Measurements from ENCODE around the gene KIF21B.

The KIF21B gene

DNA sequence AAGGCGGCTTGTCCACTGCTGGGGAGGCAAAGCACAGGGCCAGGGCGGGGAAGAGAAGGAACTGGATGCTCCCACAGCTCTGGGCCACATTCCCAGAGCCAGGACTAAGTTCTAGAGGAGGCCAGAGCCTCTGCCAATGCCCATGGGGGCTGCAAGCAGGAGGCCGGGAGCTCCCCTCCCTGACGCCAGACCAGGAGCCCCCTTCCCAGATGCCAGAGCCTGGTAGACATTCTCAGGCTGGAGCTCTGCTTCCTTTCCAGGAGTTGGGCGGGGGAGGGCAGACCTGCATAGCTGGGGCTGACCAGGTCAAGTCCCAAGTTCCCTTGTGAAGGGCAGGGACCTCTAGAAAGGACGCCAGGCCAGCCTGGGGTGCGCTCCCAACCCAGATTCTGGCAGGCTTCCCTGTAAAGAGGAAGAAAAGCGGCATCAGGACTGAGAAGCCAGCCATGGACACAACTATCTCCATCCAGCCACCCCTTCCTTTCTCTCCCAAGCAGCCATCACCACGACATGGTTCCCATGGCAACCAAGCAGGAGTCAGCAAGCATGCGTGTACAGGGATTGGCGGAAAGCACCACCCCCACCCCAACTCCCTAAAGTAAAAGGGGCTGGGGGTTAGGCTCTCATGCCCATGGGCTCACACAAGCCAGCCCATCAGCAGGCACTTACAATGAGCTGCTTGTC is 13.4 kb downstream of the KIF21B start:
- Histone ChIP-seq H3K27me3 (ENCODE audit: insufficient read depth, low read length) (peaks cover 30% of the 10 kb centered on the region), H3K36me3 (ENCODE audit: insufficient read depth, low read length) (no peaks in the 10 kb centered on the region), H2AFZ (ENCODE audit: low read length, unreplicated experiment) (no peak overlapping the region), H3K79me2 (ENCODE audit: control insufficient read depth, insufficient read depth, low read length, unreplicated experiment) (no peaks in the 10 kb centered on the region), H3K4me3 (ENCODE audit: low read depth, low read length) (no peak overlapping the region), H3K27ac (ENCODE audit: low read depth, low read length) (no peak overlapping the region), H3K4me1 (ENCODE audit: control insufficient read depth, insufficient read depth, low read length, unreplicated experiment) (no peaks in the 10 kb centered on the region)

DNA sequence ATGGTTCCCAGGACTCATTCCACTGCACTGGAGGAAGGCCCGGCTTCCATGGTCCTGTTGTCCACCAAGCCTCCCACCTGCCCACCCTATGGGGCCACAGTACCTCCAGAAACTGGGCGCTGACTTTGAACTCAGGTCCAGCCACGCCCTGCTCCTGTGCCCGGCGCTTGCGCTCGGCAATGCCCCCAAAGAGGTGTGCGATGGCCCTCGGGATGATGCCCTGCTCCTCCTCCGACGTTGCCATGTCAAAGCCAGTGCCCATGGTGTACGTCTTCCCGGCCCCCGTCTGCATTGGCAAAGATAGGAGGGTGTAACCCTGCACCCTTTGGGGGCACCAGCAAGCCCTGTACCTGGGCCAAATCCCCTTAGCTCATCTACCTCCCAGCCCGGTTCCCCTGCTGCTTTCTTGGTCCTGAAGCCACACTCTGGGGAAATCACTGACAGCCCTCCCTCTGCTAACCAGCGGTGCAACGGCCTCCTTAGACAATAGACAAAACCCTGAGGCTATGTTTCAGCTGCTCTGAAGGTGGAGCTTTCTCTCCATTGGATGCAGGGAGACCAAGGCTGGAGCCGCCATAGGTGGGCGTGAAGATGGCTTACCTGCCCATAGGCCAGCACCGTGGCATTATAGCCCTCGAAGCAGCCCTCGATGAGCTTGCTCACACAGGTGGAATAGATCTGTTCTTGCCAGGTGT is 14.7 kb downstream of the KIF21B start:
- no peaks in the 10 kb centered on the region for H3K36me3 ChIP-seq (ENCODE audit: insufficient read depth, low read length)
- H3K27me3 ChIP-seq (ENCODE audit: insufficient read depth, low read length): peaks cover 19% of the 10 kb centered on the region
- H3K4me3 ChIP-seq (ENCODE audit: low read depth, low read length): no peak overlapping the region
- H3K27ac ChIP-seq (ENCODE audit: low read depth, low read length): no peak overlapping the region
- H3K4me1 ChIP-seq (ENCODE audit: control insufficient read depth, insufficient read depth, low read length, unreplicated experiment): no peaks in the 10 kb centered on the region
- no peaks in the 10 kb centered on the region for H3K79me2 ChIP-seq (ENCODE audit: control insufficient read depth, insufficient read depth, low read length, unreplicated experiment)
- H2AFZ ChIP-seq (ENCODE audit: low read length, unreplicated experiment): no peak overlapping the region

DNA sequence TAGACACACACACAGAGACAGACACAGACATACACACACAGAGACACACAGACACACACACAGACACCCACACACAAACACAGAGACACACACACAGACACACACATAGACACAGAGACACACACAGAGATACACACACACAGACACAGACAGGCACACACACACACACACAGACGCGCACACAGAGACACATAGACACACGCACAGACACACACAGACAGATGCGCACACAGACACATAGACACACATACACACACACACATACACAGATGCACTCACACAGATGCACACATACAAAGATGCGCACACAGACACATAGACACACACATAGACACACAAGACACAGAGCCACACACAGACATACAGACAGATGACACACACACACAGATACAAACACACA is 16.0 kb downstream of the KIF21B start:
- Histone ChIP-seq H3K79me2 (ENCODE audit: control insufficient read depth, insufficient read depth, low read length, unreplicated experiment) (no peaks in the 10 kb centered on the region), H2AFZ (ENCODE audit: low read length, unreplicated experiment) (no peak overlapping the region), H3K36me3 (ENCODE audit: insufficient read depth, low read length) (no peaks in the 10 kb centered on the region), H3K27ac (ENCODE audit: low read depth, low read length) (no peak overlapping the region), H3K27me3 (ENCODE audit: insufficient read depth, low read length) (peaks cover 6% of the 10 kb centered on the region; the same call in 1 of the 2 replicates), H3K4me3 (ENCODE audit: low read depth, low read length) (no peak overlapping the region), H3K4me1 (ENCODE audit: control insufficient read depth, insufficient read depth, low read length, unreplicated experiment) (no peaks in the 10 kb centered on the region)

GRCh38 chr1:201006450-201006849 is 17.1 kb downstream of the KIF21B start:
- H3K4me3 ChIP-seq (ENCODE audit: low read depth, low read length): no peak overlapping the region
- H3K4me1 ChIP-seq (ENCODE audit: control insufficient read depth, insufficient read depth, low read length, unreplicated experiment): no peaks in the 10 kb centered on the region
- no peaks in the 10 kb centered on the region for H3K36me3 ChIP-seq (ENCODE audit: insufficient read depth, low read length)
- H2AFZ ChIP-seq (ENCODE audit: low read length, unreplicated experiment): no peak overlapping the region
- no peaks in the 10 kb centered on the region for H3K27me3 ChIP-seq (ENCODE audit: insufficient read depth, low read length)
- H3K27ac ChIP-seq (ENCODE audit: low read depth, low read length): no peak overlapping the region
- H3K79me2 ChIP-seq (ENCODE audit: control insufficient read depth, insufficient read depth, low read length, unreplicated experiment): no peaks in the 10 kb centered on the region

GRCh38 chr1:201004732-201005131 is 18.8 kb downstream of the KIF21B start:
- no peak overlapping the region for H3K27ac ChIP-seq (ENCODE audit: low read depth, low read length)
- H2AFZ ChIP-seq (ENCODE audit: low read length, unreplicated experiment): no peak overlapping the region
- H3K27me3 ChIP-seq (ENCODE audit: insufficient read depth, low read length): no peaks in the 10 kb centered on the region
- no peaks in the 10 kb centered on the region for H3K79me2 ChIP-seq (ENCODE audit: control insufficient read depth, insufficient read depth, low read length, unreplicated experiment)
- no peaks in the 10 kb centered on the region for H3K36me3 ChIP-seq (ENCODE audit: insufficient read depth, low read length)
- H3K4me1 ChIP-seq (ENCODE audit: control insufficient read depth, insufficient read depth, low read length, unreplicated experiment): no peaks in the 10 kb centered on the region
- no peak overlapping the region for H3K4me3 ChIP-seq (ENCODE audit: low read depth, low read length)

- Histone ChIP-seq H3K27ac (ENCODE audit: low read depth, low read length) (no peak overlapping the region), H2AFZ (ENCODE audit: low read length, unreplicated experiment) (no peak overlapping the region), H3K79me2 (ENCODE audit: control insufficient read depth, insufficient read depth, low read length, unreplicated experiment) (no peaks in the 10 kb centered on the region), H3K4me1 (ENCODE audit: control insufficient read depth, insufficient read depth, low read length, unreplicated experiment) (no peaks in the 10 kb centered on the region), H3K27me3 (ENCODE audit: insufficient read depth, low read length) (no peaks in the 10 kb centered on the region), H3K4me3 (ENCODE audit: low read depth, low read length) (no peak overlapping the region), H3K36me3 (ENCODE audit: insufficient read depth, low read length) (no peaks in the 10 kb centered on the region)
These were observed 19.4 kb downstream of the KIF21B start for GRCh38 chr1:201004154-201004553.

DNA sequence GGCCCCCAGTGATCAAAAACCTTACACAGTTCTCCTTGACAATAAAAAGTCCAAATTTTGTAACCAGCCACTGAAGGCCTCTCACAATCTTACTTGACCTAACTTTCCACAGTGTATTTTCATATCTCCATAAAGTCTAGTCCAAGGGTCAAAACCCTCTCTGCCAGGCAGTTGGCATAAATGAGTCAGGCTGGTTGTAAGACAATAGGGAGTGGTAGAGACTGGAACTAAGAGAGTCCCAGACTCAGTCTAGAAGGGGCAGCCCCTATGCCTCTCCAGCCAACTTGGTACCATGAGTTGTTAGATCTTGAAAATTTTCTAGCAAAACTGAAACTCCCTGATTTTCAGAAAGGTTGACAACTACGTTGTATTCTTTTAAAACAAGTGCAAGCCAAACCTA is 21.0 kb downstream of the KIF21B start:
- Histone ChIP-seq H3K4me3 (ENCODE audit: low read depth, low read length) (no peak overlapping the region), H3K79me2 (ENCODE audit: control insufficient read depth, insufficient read depth, low read length, unreplicated experiment) (no peaks in the 10 kb centered on the region), H3K4me1 (ENCODE audit: control insufficient read depth, insufficient read depth, low read length, unreplicated experiment) (no peaks in the 10 kb centered on the region), H3K27me3 (ENCODE audit: insufficient read depth, low read length) (no peaks in the 10 kb centered on the region), H2AFZ (ENCODE audit: low read length, unreplicated experiment) (no peak overlapping the region), H3K36me3 (ENCODE audit: insufficient read depth, low read length) (no peaks in the 10 kb centered on the region), H3K27ac (ENCODE audit: low read depth, low read length) (no peak overlapping the region)

GRCh38 chr1:201001962-201002361 is 21.6 kb downstream of the KIF21B start:
- Histone ChIP-seq H3K27ac (ENCODE audit: low read depth, low read length) (no peak overlapping the region), H3K79me2 (ENCODE audit: control insufficient read depth, insufficient read depth, low read length, unreplicated experiment) (no peaks in the 10 kb centered on the region), H3K27me3 (ENCODE audit: insufficient read depth, low read length) (no peaks in the 10 kb centered on the region), H3K36me3 (ENCODE audit: insufficient read depth, low read length) (no peaks in the 10 kb centered on the region), H2AFZ (ENCODE audit: low read length, unreplicated experiment) (no peak overlapping the region), H3K4me3 (ENCODE audit: low read depth, low read length) (no peak overlapping the region), H3K4me1 (ENCODE audit: control insufficient read depth, insufficient read depth, low read length, unreplicated experiment) (no peaks in the 10 kb centered on the region)

- H3K4me3 ChIP-seq (ENCODE audit: low read depth, low read length): no peak overlapping the region
- H3K36me3 ChIP-seq (ENCODE audit: insufficient read depth, low read length): no peaks in the 10 kb centered on the region
- H3K79me2 ChIP-seq (ENCODE audit: control insufficient read depth, insufficient read depth, low read length, unreplicated experiment): no peaks in the 10 kb centered on the region
- no peak overlapping the region for H2AFZ ChIP-seq (ENCODE audit: low read length, unreplicated experiment)
- H3K27ac ChIP-seq (ENCODE audit: low read depth, low read length): no peak overlapping the region
- no peaks in the 10 kb centered on the region for H3K27me3 ChIP-seq (ENCODE audit: insufficient read depth, low read length)
- H3K4me1 ChIP-seq (ENCODE audit: control insufficient read depth, insufficient read depth, low read length, unreplicated experiment): no peaks in the 10 kb centered on the region
These were observed 23.1 kb downstream of the KIF21B start for GRCh38 chr1:201000391-201000790.

DNA sequence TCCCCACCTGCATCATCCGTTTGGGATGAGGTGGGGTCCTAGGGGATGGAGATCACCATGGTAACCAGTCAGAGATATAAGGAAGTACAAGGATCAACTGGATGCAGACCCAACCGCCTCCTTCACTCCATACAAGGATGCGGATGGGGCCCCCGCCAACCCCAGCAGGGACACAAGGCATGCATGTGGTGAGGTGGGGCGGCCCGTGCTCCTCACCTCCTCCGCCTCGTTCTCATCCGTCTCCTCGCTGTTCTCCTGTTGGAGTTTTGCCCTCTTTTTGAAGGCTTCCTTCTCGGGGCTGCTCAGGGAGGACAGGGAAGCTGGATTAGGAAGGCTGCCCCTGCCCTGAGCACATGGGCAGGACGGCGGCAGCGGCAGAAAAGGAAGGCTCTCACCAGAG is 23.8 kb downstream of the KIF21B start:
- Histone ChIP-seq H3K79me2 (ENCODE audit: control insufficient read depth, insufficient read depth, low read length, unreplicated experiment) (no peaks in the 10 kb centered on the region), H3K27ac (ENCODE audit: low read depth, low read length) (no peak overlapping the region), H3K4me3 (ENCODE audit: low read depth, low read length) (no peak overlapping the region), H3K36me3 (ENCODE audit: insufficient read depth, low read length) (no peaks in the 10 kb centered on the region), H2AFZ (ENCODE audit: low read length, unreplicated experiment) (no peak overlapping the region), H3K27me3 (ENCODE audit: insufficient read depth, low read length) (no peaks in the 10 kb centered on the region), H3K4me1 (ENCODE audit: control insufficient read depth, insufficient read depth, low read length, unreplicated experiment) (no peaks in the 10 kb centered on the region)

DNA sequence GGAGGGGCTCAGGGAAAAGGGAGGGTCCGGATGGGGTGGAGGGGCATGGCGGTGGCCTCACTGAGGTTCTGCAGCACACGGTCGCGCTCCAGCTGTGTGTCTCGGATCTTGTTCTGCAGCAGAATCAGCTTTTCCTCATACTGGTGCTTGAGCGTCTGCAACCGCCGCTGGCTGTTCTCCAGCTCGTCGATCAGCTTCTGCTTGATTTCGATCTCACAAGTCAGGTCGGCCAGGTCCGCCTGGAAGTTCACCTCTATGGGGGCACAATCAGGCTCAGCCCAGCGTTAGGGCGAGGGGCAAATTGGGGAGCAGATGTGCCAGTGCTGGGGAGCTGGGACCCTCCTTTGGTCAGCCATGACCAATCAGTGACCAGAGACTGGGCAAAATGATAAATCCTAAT is 25.2 kb downstream of the KIF21B start:
- Histone ChIP-seq H3K27ac (ENCODE audit: low read depth, low read length) (no peak overlapping the region), H3K4me3 (ENCODE audit: low read depth, low read length) (no peak overlapping the region), H3K79me2 (ENCODE audit: control insufficient read depth, insufficient read depth, low read length, unreplicated experiment) (no peaks in the 10 kb centered on the region), H2AFZ (ENCODE audit: low read length, unreplicated experiment) (no peak overlapping the region), H3K27me3 (ENCODE audit: insufficient read depth, low read length) (no peaks in the 10 kb centered on the region), H3K4me1 (ENCODE audit: control insufficient read depth, insufficient read depth, low read length, unreplicated experiment) (no peaks in the 10 kb centered on the region), H3K36me3 (ENCODE audit: insufficient read depth, low read length) (no peaks in the 10 kb centered on the region)
